K562 (cell line): ENCODE measurements around the gene ZNF782. TPM values are rescaled to one million over a fixed set of nuclear protein-coding genes. Genes with fewer than 3 reads are reported as not detected.
A peak's percentile ranks its signal among the peaks of the same experiment; 100 is the strongest.

ENCODE experiments used
- ATAC-seq: fragments of 200-7000 bp; cut with Tn5 transposase; 3 replicates; pipeline ENCODE4 v1.9.1; 2020; ENCODE audit warnings: moderate library complexity
- BruUV-seq: library from RNA; stranded (reverse); fragments of 400-500 nt; replicated peaks from 2 replicates; lab custom pipeline; 2021; lab: Mats Ljungman, UMichigan
- CTCF ChIA-PET: fragments of 300-600 bp; formaldehyde crosslinking; extraction: SDS; loops from one replicate; lab custom pipeline; 2021; ENCODE audit warnings: low intra/inter-chr PET ratio; lab: Yijun Ruan, JAX
- POLR2A ChIA-PET: fragments of 300-600, 350-650 bp; sonication (Branson Sonifier 250); formaldehyde crosslinking; extraction: SDS; loops from one replicate; lab custom pipeline; 2021; ENCODE audit warnings: antibody characterized with exemption, inconsistent platforms; lab: Yijun Ruan, JAX
- DNase-seq, 4 experiments: peaks; one replicate each; pipeline versions ENCODE4 v3.0.0 to v3.0.0-alpha.2; 2011 to 2018; ENCODE audit warnings: low spot score in 3 of 4, mixed read lengths in 3 of 4; ENCODE audit errors: extremely low read depth in 1 of 4
- FAIRE-seq: peaks from 2 replicates; lab custom pipeline; 2011; peaks lifted over from hg19 to GRCh38; lab: Jason Lieb, UNC
- H2AFZ ChIP-seq: 2 replicates; pipeline ENCODE4 v1.6.0; 2011; ENCODE audit warnings: low read depth, low read length, control low read depth, inconsistent platforms
- H3K27ac ChIP-seq: fragments of 200-600 bp; 3 replicates; pipeline ENCODE4 v1.8.0; 2011; ENCODE audit warnings: low read depth, mild to moderate bottlenecking, control low read depth, inconsistent platforms, low read length, moderate library complexity, mixed read lengths; ENCODE audit errors: extremely low read depth
- H3K27me3 ChIP-seq, 2 experiments: fragments of 300-600 bp in 1 of 2; 2 replicates in 1 of 2; 3 replicates in 1 of 2; pipeline versions ENCODE4 v1.6.0 to v1.8.0; 2011; ENCODE audit warnings: inconsistent platforms in 2 of 2, low read length in 2 of 2, mild to moderate bottlenecking in 1 of 2, mixed read lengths in 1 of 2, moderate library complexity in 1 of 2; ENCODE audit not compliant: control insufficient read depth in 2 of 2, insufficient read depth in 2 of 2
- H3K36me3 ChIP-seq: fragments of 300-600 bp; 3 replicates; pipeline ENCODE4 v1.8.0; 2011; ENCODE audit warnings: mild to moderate bottlenecking, low read length, inconsistent platforms; ENCODE audit not compliant: control insufficient read depth, insufficient read depth
- H3K4me1 ChIP-seq, 2 experiments: fragments of 200-600 bp in 1 of 2; replicated peaks in 1 of 2; 2 replicates in 1 of 2; 3 replicates in 1 of 2; pipeline versions ENCODE4 v1.5.1 to v1.8.0; 2011; ENCODE audit warnings: inconsistent platforms in 2 of 2, low read length in 2 of 2, mild to moderate bottlenecking in 1 of 2, mixed read lengths in 1 of 2, moderate library complexity in 1 of 2; ENCODE audit not compliant: control insufficient read depth in 2 of 2, insufficient read depth in 2 of 2
- H3K4me2 ChIP-seq: 2 replicates; pipeline ENCODE4 v1.6.1; 2011; ENCODE audit warnings: low read length, control low read depth, inconsistent platforms, mixed read lengths; ENCODE audit not compliant: insufficient read depth
- H3K4me3 ChIP-seq: fragments of 200-600 bp; sonication (generic), shearing (Covaris generic); 2 replicates; pipeline ENCODE4 v1.5.1; 2016; ENCODE audit warnings: control low read depth, inconsistent platforms
- H3K79me2 ChIP-seq: fragments of 200-600 bp; 3 replicates; pipeline ENCODE4 v1.8.0; 2011; ENCODE audit warnings: low read length, inconsistent platforms; ENCODE audit not compliant: control insufficient read depth, insufficient read depth
- H3K9ac ChIP-seq, 2 experiments: 2 replicates each; pipeline versions ENCODE4 v1.6.0 to v1.6.1; 2011; ENCODE audit warnings: low read depth in 2 of 2, low read length in 2 of 2, control low read depth in 1 of 2, inconsistent platforms in 1 of 2, mild to moderate bottlenecking in 1 of 2, mixed read lengths in 1 of 2; ENCODE audit not compliant: insufficient read depth in 1 of 2
- H3K9me1 ChIP-seq: one replicate; pipeline ENCODE4 v1.6.0; 2011; ENCODE audit warnings: inconsistent platforms, mild to moderate bottlenecking, low read length, moderate library complexity; ENCODE audit not compliant: control insufficient read depth, insufficient read depth
- H3K9me3 ChIP-seq: replicated peaks from 2 replicates; pipeline ENCODE4 v1.5.1; 2011; ENCODE audit warnings: low read depth, low read length, inconsistent platforms; ENCODE audit not compliant: control insufficient read depth, insufficient read depth
- H4K20me1 ChIP-seq: replicated peaks from 2 replicates; pipeline ENCODE4 v1.6.1; 2011; ENCODE audit warnings: low read length, inconsistent platforms, mixed read lengths; ENCODE audit not compliant: control insufficient read depth, insufficient read depth
- FOXK1 ChIP-seq: sonication (generic); formaldehyde crosslinking; IDR thresholded peaks from 2 replicates; pipeline ENCODE4 v1.8.0; 2022; ENCODE audit warnings: missing genetic modification reagents, mild to moderate bottlenecking, borderline replicate concordance
- GTF2A2 ChIP-seq: IDR thresholded peaks from 2 replicates; pipeline ENCODE4 v1.6.1; 2016; ENCODE audit warnings: mild to moderate bottlenecking, missing genetic modification characterization, missing compliant biosample characterization
- PHF21A ChIP-seq: fragments of 450-650 bp; IDR thresholded peaks from 2 replicates; pipeline ENCODE4 v1.6.1; 2017; ENCODE audit warnings: low read depth, borderline replicate concordance
- POLR2G ChIP-seq: fragments of 200-400 bp; formaldehyde crosslinking; IDR thresholded peaks from 2 replicates; pipeline ENCODE4 v1.6.1; 2017; ENCODE audit warnings: low read depth, mild to moderate bottlenecking, antibody characterized with exemption, low read length, moderate library complexity
- RNF2 ChIP-seq: sonication (generic); IDR thresholded peaks from 2 replicates; pipeline ENCODE4 v1.6.1; 2016
- ZNF408 ChIP-seq: fragments of 250-450 bp; sonication (Bioruptor Pico); IDR thresholded peaks from 2 replicates; pipeline ENCODE4 v1.4.0; 2020; ENCODE audit warnings: low read depth, mild to moderate bottlenecking, moderate library complexity
- WGBS: fragments of 100-300 bp; shearing (Covaris generic); methylation state at CpG from one replicate; pipeline ENCODE4 v1.1.6; 2016; ENCODE audit warnings: low coverage, mixed read lengths; ENCODE audit not compliant: insufficient coverage; ENCODE audit errors: missing lambda C conversion rate; 5-methylcytosine and 5-hydroxymethylcytosine counted together
- in situ Hi-C: fragments of 300-500 bp; cut with MboI; formaldehyde crosslinking; loops from 4 replicates; pipeline ENCODE4 v1.15.0; 2018; ENCODE audit warnings: inconsistent platforms, mixed read lengths
- intact Hi-C: fragments of 100-400 bp; cut with micrococcal nuclease; formaldehyde crosslinking; loops from 2 replicates; pipeline ENCODE4 v1.14.2; 2022
- polyA plus RNA-seq, 8 experiments: library from polyadenylated mRNA; depleted of rRNA in 4 of 8; stranded (reverse) in 5 of 8; unstranded in 3 of 8; fragments of >200 nt; fragmentation: Nextera tagmentation in 2 of 8; fragmentation: Illumina TruSeq in 1 of 8; extraction: Ambion mirVana in 2 of 8; extraction: Trizol in 1 of 8; gene quantifications; 2 replicates each; pipeline versions ENCODE4 v1.2.1 to v1.2.3, GENCODE V29; 2011 to 2014; ENCODE audit warnings: inconsistent platforms in 1 of 8, missing spikeins in 1 of 8
- total RNA-seq, 7 experiments: library from RNA; depleted of rRNA in 6 of 7; stranded (reverse); fragments of >200 nt in 6 of 7; fragmentation: Illumina TruSeq in 2 of 7; extraction: Trizol in 2 of 7; gene quantifications; 2 replicates each; pipeline versions ENCODE4 v1.2.1 to v1.2.3, GENCODE V29; 2011 to 2021; ENCODE audit warnings: low replicate concordance in 1 of 7
- TF ChIP-seq, protein P1 (sequence below): fragments of 450-650 bp; formaldehyde crosslinking; IDR thresholded peaks from 2 replicates; pipeline ENCODE4 v1.4.0; 2020; ENCODE audit warnings: mild to moderate bottlenecking, moderate library complexity
- TF ChIP-seq, protein P2 (sequence below): fragments of 450-650 bp; IDR thresholded peaks from 2 replicates; pipeline ENCODE4 v1.6.1; 2016; ENCODE audit warnings: low read depth, mild to moderate bottlenecking, moderate library complexity

Gene ZNF782
- total and polyA plus RNA-seq, 9 of the 15 experiments (the other 6 are each of a cell fraction or from before 2014, with no cell fraction given): 0.38 to 8.8 (median 4.5) TPM

DNA sequence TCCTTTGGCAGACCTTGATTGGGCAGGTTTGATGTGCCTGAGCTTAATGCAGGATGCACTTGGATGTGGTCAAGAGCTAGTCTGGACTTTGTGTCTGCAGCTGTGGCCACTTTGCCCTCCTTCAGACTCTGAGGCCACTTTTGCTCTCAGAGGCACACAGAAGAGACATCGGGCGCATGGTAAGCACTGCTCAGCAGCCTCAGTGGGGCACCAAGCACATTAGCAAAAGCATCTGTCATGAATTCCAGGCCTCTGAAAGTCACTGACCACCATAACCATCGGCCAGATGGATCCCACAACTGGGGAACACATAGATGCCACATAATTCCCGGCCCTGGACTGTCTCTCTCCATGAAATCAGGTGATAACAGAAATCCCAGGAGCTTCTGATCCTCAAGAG lies 34.3 kb upstream of the ZNF782 start:
- peaks cover 2% of the 10 kb centered on the region for H3K9me1 ChIP-seq
- in situ Hi-C loops: no loop called here
- ChIA-PET POLR2A (interaction anchor here (0.6 kb wide), 1 partner anchor 487 kb away, joined by 3 read pairs; no protein-coding TSS in a partner anchor), CTCF (no interaction called here)
- ATAC-seq (no peak; the same call in 2 of the 3 replicates), DNase-seq (no peak), FAIRE-seq (no peak)
- H3K27me3 ChIP-seq: no peaks in the 10 kb centered on the region
- 69% methylated on average over 4 of the region's 4 CpGs for WGBS
- no peak overlapping the region for H3K4me2 ChIP-seq
- H3K79me2 ChIP-seq: no peaks in the 10 kb centered on the region
- H3K27ac ChIP-seq: no peak overlapping the region
- H3K9me3 ChIP-seq: no peaks in the 10 kb centered on the region
- BruUV-seq: no TSS peak
- intact Hi-C loops: no loop called here
- TF ChIP-seq PHF21A (no peak), FOXK1 (no peak), GTF2A2 (tag) (no peak), RNF2 (no peak), ZNF408 (no peak), POLR2G (0 out of 2 replicates have a peak, but pooled peaks have one; percentile 19)
- TF ChIP-seq, protein P1, sequence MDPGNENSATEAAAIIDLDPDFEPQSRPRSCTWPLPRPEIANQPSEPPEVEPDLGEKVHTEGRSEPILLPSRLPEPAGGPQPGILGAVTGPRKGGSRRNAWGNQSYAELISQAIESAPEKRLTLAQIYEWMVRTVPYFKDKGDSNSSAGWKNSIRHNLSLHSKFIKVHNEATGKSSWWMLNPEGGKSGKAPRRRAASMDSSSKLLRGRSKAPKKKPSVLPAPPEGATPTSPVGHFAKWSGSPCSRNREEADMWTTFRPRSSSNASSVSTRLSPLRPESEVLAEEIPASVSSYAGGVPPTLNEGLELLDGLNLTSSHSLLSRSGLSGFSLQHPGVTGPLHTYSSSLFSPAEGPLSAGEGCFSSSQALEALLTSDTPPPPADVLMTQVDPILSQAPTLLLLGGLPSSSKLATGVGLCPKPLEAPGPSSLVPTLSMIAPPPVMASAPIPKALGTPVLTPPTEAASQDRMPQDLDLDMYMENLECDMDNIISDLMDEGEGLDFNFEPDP (CRISPR knock-in tag): no peak
- TF ChIP-seq, protein P2, sequence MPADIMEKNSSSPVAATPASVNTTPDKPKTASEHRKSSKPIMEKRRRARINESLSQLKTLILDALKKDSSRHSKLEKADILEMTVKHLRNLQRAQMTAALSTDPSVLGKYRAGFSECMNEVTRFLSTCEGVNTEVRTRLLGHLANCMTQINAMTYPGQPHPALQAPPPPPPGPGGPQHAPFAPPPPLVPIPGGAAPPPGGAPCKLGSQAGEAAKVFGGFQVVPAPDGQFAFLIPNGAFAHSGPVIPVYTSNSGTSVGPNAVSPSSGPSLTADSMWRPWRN: no peak
- H3K4me1 ChIP-seq: no peaks in the 10 kb centered on the region; a peak in 1 of 5 replicates
- H2AFZ ChIP-seq: no peak overlapping the region
- H3K9ac ChIP-seq: no peak overlapping the region
- no peak overlapping the region for H3K4me3 ChIP-seq
- 0 out of 3 replicates have a peak, but pooled peaks cover 3% of the 10 kb centered on the region for H3K36me3 ChIP-seq
- H4K20me1 ChIP-seq: no peaks in the 10 kb centered on the region
